Inflammatory macrophage treated with lipopolysaccharide for 1 hour (primary cell): Measurements from ENCODE around the gene OR5H1.
"Not testable (repeated sequence)": the region's sequence is repeated elsewhere in the genome, so short reads cannot be mapped to it uniquely, and the experiment has no call there.

Source experiments
- DNase-seq, 2 donors: peaks; one replicate each; pipeline ENCODE4 v3.0.0-alpha.2; 2020 to 2022

OR5H1 gene

GRCh38 chr3:98130421-98130820, at the start of gene OR5H1:
OR5H1 (plus strand) TSS chr3:98130721; CDS start chr3:98132698, 1,977 bp downstream.
- no peak for DNase-seq

DNA sequence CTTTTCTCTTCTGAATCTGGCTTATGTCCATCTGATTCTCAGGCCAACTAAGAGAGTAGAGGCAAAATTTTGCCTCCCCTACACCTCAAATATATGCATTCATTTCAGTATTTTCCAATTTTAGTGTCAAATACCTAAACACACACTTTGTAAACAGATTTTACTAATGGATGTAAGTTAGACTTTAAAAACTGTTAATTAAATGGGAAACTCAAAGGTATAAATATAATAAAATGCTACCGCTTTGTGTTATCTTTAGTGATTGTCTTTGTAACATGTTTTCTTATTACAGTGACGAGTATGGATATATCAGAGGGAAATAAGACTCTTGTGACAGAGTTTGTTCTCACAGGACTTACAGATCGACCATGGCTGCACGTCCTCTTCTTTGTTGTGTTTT, 43.6 kb upstream of the OR5H1 start, which contains the start of gene OR5AC2:
OR5AC2 (plus strand) TSS at position 301 of the 400 bp plus-strand sequence; CDS start at position 301, 0 bp downstream.
- DNase-seq = no peak

DNA sequence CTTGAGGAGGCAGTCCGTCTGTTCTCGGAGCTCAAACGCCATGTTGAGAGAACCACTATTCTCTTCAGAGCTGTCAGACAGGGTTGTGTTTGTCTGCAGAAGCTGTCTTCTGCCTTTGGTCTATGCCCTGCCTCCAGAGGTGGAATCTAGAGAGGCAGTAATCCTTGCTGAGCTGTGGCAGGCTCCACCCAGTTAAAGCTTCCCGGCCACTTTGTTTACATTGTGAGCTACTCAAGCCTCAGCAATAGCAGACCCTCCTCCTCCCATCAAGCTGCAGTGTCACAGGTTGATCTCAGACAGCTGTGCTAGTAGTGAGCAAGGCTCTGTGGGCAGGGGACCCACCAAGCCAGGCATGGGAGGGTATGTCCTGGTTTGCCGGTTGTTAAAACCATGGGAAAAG, 34.6 kb upstream of the OR5H1 start:
- DNase-seq = no peak

DNA sequence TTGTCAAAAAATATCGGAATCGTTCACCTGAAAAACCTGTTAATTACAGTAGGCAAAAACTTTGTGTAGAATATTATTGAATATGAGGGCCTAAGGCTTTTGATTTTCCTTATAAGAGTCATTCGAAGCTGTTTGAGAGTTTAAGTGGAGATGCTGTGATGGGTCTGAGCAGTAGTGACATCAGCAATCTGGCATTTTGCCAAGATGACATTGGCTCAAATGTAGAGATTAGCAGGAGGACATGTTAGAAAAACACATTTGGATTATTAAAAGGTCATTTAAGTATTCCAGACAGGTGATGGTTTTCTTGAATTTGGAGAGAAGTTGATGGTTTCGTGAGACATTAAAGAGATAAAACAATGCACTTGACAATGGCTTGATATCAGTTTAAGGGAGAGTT, 30.7 kb upstream of the OR5H1 start:
- DNase-seq = no peak

DNA sequence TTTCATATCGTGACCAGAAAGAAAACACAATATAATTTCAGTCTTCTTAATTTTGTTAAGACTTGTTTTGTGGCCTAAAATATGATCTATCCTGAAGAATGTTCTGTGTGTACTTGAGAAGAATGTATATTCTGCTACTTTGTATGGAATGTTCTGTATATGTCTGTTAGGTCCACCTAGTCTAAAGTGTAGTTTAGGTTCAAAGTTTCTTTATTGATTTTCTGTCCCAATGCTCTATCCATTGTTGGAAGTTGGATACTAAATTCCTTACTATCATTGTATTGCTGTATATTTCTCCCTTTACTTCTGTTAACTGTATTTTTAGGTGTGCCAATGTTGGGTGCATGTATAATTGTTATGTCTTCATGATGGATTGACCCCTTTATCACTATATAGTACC, 22.4 kb upstream of the OR5H1 start:
- no peak for DNase-seq

DNA sequence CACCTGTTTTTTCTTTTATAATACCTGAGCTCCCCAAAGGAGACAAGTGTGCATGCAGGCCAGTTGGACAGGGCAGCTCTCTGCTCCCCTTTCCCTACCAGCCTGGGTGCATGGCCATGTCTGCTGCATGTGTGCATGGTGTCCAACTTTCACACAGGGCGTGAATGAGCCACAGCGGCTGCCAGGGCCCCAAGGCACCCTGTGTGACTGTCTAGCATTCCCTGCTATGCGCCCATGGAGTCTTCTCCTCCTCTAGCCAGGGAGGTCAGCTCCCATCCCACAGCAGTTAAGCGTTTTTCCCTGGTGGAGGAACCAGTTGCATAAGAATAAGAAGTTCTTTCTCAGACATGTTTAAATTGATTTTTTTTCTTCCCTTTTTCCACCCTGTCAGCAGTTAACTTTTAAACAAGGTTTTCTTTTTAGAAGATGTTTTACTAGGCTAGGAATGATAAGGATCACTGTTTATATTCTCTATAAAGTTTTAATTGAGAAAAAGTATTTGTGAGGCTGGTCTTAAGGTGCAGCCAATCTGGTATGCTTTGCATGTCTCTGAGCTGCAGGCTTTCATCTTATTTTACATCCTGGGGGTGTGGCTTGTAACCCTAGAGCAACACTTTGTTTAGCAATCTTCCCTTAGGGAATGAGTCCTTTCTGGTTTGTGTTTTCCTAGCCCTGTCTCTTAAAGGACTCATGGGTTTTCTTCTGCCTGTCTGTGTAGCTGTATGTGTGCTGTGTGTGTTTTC, 20.5 kb upstream of the OR5H1 start:
- DNase-seq = no peak

DNA sequence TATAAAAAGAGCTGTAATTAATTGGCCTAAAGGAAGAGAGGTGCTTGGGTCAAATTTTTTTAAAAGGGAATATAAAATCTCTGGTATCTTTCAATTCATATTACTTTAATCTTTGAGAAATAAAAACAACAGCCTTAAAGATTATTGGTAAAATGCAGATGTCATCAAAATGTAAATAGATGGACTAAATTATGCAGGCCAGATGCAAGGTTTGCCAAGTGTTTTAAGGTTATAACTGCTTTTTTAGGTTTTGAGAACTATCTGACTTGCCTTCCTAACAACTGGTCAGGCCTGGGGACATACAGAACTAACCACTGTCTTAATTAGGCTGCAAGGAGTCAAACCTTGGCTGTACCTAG, 20.0 kb upstream of the OR5H1 start:
- DNase-seq = no peak

DNA sequence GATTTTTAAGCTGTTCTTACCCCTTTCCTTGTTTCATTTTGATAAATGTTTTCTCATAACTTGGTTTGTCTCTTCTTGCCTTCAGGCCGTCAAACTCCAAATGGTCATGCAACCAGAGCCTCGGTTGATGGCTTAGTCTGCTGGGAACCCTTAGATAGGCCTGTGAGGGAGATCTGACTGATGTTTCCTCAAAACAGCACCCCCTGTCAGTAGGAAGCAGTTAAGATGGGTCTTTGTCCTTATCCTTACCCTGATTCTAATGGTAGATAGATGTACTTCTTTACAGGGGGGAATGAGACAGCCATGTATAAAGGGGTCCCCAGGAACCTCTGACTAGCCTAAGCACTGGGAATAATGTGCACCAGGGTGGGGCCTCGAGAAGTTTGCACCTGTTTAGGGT, 16.3 kb upstream of the OR5H1 start:
- DNase-seq = no peak

- no peak for DNase-seq
These were observed 14.8 kb upstream of the OR5H1 start for GRCh38 chr3:98115717-98116116.

GRCh38 chr3:98136631-98137030, 6.1 kb downstream of the OR5H1 start:
- DNase-seq = no peak

DNA sequence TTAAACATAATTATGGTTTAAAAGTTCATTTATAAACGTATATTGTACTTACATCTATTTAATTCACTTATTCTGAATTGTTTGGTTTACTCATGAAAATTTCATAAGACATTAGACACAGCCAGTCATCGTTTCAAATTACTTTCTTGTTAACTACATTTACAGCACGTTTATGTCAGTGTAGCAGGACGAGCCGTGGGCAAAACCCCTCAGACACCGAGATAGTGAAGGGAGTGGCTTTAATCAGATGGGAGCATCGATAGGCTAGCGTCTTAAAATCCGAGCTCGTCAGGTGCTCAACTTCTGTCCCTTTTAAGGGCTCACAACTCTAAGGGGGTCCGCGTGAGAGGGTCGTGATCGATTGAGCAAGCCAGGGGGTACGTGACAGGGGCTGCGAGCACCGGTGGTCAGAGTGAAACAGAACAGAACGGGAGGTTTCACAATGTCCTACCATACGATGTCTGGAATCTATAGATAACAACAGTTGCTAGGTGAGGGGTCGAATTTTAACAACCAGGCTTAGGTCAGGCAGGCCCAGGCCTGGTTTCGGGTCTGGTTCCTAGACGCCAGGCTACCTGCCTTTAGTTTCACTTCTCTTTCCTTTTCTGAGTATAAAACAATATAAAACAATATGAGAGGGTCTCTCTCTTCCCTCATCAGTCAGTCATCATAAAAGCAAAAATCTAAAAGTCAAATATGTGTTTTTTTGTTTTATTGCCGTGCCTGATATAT, 7.5 kb downstream of the OR5H1 start:
- not testable (repeated sequence) for DNase-seq

- DNase-seq = no peak
These were observed 10.0 kb downstream of the OR5H1 start for GRCh38 chr3:98140531-98140930.

GRCh38 chr3:98147179-98147578, 16.7 kb downstream of the OR5H1 start, which contains the start of gene OR5H14:
OR5H14 (plus strand) TSS chr3:98147479; CDS start chr3:98149386, 1,907 bp downstream.
- no peak for DNase-seq

DNA sequence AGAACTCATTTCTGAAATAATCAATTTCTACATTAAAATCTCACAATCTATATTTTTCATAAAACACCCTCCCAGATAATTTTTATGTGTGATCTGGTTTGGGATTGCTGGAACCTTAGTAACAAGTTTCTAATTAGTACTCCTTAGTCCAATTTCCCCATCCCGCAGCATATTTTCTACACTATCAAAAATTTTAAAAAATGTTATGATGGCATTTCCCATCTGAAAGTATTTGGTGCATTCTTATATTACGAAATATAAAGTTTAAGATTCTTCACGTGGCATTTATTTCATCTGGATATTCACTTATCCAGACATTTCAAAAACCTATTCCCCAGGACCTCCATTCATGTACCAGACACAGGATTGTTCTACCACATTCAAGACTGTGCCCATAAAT, 18.2 kb downstream of the OR5H1 start:
- no peak for DNase-seq

DNA sequence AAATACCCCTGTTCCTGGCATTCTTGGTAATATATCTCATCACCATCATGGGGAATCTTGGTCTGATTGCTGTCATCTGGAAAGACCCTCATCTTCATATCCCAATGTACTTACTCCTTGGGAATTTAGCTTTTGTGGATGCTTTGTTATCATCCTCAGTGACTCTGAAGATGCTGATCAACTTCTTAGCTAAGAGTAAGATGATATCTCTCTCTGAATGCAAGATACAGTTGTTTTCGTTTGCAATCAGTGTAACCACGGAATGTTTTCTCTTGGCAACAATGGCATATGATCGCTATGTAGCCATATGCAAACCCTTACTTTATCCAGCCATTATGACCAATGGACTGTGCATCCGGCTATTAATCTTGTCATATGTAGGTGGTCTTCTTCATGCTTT, 18.9 kb downstream of the OR5H1 start:
- DNase-seq = not testable (repeated sequence)

GRCh38 chr3:98151241-98151640, 20.7 kb downstream of the OR5H1 start:
- no peak for DNase-seq

DNA sequence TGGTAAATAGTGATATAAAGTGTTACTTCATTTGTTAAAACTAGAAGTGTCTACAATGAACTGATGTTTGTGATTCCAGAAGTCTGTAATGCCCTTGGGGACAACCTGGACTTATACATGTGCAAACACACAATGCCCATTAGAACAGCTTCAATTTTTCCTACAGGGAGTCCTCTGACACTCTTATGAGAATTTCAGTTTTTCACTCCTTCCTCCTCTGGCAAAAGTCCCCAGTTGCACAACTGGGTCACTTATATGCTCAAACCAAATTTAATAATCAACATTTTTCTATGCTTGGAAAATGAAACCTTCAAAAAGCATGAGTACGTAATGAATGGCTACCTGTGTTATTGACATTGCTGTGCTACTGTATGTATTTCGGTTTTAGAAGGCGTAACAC, 35.9 kb downstream of the OR5H1 start, which contains the start of gene OR5H15:
OR5H15 (plus strand) TSS at position 301 of the 400 bp plus-strand sequence. CDS start 2,004 bp downstream, outside the sequence.
- DNase-seq = peak in 1 of 2 donors; percentile 28

- no peak for DNase-seq
These were observed 40.5 kb downstream of the OR5H1 start for GRCh38 chr3:98171071-98171470.

- DNase-seq = no peak
These were observed 42.1 kb downstream of the OR5H1 start for GRCh38 chr3:98172621-98173020.

- DNase-seq = peak; percentile 67 to 78
These were observed 49.9 kb downstream of the OR5H1 start for GRCh38 chr3:98180319-98180890.

- DNase-seq = no peak
These were observed 51.7 kb downstream of the OR5H1 start for GRCh38 chr3:98182196-98182595.

DNA sequence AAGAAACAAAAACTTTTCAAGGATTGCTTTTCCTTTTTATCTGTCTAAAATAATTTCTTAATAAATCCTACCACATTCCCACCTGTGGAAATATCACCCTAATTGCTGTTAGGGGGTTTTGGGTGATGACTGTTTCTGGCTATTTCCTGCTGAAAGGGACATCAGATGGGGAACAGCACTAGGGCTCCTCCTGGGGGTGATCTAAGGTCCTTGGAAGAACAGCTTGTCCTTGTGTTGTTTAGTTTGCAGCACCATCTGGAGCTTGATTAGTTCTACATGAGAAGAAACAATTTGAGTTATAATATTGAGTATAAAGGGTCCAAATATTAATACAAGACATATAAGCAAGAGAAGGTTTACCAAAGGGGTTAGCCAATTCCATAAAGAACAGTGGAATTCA, 54.7 kb downstream of the OR5H1 start:
- peak; percentile 29 to 65 for DNase-seq
